ENCODE results near the gene NDRG3. TPM values are rescaled to one million over a fixed set of nuclear protein-coding genes. Genes with fewer than 3 reads are reported as not detected.
A peak's percentile ranks its signal among the peaks of the same experiment; 100 is the strongest.
"Not testable (repeated sequence)": the region's sequence is repeated elsewhere in the genome, so short reads cannot be mapped to it uniquely, and the experiment has no call there.

Gene NDRG3
- total RNA-seq, 1 experiment from 2014 or later: 9.9 TPM

DNA sequence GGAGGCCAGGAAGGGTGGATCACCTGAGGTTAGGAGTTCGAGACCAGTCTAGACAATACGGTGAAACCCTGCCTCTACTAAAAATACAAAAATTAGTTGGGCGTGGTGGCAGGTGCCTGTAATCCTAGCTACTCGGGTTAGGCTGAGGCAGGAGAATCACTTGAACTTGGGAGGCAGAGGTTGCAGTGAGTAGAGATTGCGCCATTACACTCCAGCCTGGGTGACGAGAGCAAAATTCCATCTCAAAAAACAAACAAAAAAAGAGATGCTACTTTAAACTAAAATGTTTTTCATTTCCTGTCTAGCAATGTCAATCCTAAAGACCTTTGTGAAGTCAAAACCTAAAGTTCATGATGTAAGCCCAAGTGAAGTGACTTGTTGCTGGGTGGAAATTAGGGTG lies 14.8 kb upstream of the NDRG3 start:
- DNase-seq (ENCODE audit: low read depth): no peak

DNA sequence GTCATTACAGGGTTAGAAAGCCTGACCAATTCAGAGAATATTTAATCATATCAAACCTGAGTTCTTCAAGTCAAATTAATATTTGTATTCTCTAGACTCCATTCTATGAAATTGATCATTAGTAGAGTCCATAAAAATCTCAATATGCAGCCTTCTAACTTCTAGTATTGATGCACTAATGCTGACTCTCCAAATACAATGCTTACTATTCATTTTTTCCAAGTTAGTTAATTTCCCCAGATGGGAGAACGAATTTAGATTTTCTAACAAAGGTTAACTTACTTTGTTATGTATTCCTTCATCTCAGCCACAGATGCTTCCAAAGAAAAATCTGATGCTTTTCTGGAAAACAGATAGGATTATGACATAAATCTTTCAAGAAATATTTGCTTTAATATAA lies 12.4 kb upstream of the NDRG3 start:
- no peak for DNase-seq (ENCODE audit: low read depth)

DNA sequence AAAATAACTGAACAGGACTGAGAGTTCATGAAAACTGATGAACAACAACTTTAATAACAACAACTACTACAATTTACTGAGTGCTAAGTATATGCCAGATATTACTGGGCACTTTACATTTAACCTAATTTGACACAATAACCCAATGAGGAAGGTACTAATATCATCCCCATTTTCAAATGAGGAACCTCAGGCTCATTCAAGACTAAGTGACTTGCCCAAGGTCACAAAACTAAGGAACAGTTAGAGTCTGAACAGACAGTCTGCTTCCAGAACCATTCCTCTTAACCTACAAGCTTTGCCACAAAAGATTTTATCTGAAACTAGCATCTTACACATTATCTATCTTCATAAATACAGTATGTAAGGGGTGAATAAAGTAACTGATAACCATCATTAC lies 10.6 kb upstream of the NDRG3 start:
- DNase-seq (ENCODE audit: low read depth): no peak

DNA sequence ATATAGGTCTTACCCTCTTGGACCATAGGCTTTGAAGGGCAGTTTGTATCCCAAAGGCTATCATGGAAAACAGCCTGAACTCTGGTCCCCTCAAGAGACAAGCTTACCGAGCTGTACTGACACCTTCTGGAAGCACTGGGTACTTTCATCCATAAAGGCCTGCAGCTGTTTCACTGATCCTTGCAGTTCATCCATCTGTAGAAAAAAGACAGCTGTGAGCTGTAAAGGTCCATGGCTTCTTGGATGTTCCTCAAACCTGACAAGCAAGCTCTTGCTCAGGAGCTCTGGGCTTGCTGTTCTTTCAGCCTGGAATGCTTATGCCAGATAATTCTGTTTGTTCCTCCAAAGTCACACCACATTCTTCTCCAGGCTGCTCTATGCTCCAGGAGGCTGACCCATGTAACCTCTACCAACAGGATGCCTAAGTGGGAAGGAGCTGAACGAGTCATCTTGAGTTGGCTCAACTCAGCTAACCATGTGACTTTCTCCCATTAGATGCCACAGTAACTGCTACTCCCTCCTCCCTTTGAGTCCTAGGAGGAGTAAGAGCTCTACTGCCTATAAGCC lies 8.8 kb upstream of the NDRG3 start:
- DNase-seq (ENCODE audit: low read depth): peak; percentile 50

DNA sequence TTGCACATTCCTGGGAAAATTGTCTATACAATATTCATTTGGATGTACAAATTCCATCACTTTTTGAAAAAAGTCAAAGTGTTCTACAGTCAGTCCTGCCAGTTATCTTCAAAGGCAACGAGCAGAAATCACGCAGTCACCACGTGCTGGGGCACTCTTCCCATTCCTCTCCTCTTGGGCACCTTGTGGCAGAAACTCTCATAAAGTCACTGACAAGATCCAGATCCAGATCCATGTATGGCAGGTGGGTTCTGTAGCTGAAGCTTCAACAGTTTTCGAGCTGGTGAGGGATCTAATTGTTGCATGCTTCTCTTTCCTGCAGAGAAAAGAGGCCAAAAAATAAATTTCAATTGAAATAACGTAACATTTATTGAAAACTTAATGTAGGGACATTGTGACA lies 6.7 kb upstream of the NDRG3 start:
- no peak for DNase-seq (ENCODE audit: low read depth)

DNA sequence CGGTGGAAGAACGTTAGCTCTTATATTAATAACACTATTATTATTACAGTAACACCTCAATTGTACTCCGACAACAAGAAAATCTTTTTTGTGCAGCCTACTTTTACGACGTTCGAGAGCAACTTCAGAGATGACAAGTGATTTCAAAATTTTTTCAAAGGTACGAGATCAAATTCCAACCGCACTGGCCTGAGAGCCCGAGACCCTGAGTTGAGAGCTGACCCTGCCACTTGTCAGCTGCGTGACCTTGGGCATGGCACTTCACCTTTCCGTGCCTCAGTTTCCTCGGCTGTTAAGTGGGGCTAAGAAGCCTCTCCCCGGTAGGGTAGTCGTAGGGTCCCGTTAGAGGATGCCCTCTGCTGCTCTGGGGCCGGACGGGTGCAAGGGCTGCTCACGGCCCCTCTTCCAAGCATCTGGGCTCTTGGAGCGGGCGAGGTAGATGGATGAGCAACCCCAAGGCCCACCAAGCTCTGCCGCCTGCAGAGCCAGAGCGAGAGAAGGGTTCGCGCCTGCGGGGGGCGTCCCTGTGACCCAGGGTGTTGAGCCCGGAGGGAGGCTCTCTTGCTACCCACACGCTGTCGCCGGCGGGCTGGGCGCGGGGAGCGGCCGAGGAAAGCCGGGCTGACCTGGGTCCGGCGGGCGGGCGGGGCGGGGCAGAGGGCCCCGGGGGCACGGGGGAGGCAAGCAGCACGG lies 510 bp downstream of the NDRG3 start:
- DNase-seq (ENCODE audit: low read depth): peak; percentile 33

DNA sequence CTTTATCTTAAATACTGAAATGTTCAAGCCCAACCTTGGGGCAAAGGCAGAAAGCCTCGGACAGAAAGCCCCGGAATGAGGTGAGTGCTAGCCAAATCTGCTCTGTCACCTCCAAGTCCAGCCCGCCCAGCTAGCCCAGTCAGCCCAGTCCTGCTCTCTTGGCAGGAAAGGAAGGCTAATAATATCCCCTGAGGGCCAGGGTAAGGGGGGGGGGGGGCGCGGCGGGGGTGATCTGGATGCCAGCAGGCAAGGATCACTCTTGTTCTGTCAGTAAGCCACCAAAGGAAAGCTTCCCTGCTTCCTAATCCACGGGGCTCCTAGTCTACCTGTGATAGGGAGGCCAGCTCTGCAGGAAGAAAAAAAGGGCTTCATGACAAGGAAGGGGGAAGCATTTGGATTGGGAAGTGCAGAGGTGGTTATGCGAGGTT lies 1.1 kb downstream of the NDRG3 start:
- peak; percentile 42 for DNase-seq (ENCODE audit: low read depth)

DNA sequence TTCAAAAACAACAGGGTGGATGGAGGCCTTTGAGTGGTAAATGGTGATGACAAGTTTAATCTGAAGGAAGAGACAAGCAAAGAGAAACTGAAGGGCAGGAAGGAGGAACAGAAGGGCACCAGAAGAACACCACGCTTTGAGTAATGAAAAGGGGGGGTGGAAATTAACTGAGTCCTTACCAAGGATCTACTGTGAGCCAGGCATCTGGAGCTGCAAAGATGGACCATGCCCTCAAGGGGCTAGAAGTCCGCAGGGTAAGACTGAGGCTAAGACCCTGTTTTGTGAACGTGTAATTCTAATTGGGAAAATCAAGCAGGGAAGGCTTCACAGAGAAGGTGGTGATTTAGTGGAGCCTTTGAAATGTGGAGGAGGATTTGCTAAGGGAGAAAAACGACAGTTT lies 1.6 kb downstream of the NDRG3 start:
- DNase-seq (ENCODE audit: low read depth): no peak

DNA sequence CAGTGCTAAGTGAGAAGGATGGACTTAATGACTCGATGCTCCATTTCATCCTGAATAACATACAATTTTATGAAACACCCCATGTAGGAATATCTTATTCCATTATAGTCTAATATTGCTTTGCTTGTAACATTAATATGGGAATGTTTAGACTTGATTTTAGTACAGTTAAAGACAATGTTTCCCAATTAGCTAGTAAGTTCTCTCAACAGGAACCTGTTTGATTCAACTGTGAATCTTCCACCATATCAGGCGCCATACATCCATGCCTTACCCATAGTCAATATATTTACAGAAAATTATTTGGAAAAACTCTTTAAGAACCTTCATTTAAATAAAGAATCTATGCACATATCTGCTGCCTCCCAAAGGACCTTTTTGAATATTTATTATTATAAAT lies 3.3 kb downstream of the NDRG3 start:
- no peak for DNase-seq (ENCODE audit: low read depth)

DNA sequence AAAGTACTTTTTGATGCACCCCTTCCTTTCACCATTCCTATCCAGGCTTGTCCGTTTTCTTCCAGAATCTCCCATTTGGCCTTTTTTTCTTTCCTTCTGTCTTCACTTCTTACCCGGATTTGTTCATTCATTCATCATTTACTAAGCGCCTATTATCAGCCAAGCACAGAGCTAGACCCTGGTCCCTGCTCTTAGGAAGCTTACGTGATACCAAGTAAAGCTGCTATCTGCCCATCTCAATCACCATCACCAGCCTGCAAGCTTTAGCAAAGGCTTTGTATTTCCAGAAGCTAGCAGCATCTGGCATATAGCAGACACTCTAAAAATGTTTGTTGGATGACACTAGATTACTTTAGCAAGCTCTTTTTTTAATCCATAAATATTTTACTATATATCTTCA lies 4.8 kb downstream of the NDRG3 start:
- no peak for DNase-seq (ENCODE audit: low read depth)

DNA sequence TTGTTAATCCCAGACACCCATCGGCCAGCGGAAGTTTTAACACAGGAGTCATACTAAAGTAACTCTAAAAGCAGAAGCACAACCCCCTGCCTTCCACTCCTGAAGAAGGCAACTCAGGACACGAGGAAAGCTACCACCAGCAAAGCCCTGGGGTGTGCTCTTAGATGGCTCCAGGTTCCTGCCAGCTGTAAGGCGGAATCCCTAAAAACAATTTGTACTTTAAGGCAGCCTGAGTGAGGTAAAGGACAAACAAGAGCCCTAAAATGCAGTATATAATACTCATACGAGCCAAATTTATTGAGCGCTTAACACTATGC lies 8.7 kb downstream of the NDRG3 start:
- no peak for DNase-seq (ENCODE audit: low read depth)

DNA sequence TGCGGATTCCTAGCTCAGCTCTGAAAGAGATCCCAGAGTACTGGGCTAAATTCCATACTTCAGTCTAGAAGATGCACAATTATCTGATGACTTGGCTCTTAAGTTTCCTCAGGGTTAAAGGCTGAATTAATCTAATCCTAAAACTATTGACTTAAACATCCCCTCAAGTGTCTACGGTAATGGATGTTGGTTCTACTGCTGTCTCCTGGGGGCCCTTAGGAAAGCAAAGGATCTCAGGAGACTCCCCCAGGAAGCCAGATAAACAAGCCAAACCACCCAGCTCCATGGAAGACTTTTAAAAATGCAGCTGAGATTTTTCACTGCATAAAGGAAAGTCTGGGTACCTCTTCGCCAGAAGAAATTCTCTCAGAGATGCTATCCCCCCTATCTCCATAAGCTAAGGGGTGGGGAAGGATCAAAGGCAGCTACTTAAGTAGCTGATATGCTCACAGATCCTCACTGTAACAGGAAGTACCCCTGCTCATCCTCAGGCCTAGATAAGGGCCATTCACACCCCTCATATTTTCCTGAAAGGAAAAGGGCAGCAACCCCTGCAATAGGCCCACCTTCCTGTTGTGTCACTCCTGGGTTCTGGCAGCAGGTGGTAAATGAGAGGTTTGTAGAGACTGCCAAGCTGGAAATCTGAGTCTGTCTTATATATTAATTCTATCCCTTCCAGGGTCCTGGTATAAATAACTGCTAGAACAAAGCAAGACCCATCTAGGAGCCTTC lies 9.3 kb downstream of the NDRG3 start:
- DNase-seq (ENCODE audit: low read depth): no peak

DNA sequence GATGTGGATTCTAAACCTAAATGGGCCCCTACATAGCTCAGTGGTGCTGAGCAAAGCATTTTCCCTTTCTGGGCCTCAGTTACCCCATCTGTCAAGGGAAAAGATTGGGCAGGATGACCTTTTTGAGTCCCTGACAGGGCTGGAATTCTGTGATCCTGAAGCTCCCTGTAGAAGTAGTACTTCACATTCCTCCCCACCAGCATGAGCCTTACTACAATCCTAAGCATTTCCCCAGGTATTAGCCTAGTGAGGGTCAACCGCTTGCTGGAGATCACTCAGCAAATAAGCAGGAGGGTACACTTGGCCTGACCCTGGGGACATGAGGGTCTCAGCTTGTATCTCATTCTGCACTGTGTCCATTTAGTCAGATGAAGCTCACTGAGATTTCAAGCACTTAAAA lies 13.4 kb downstream of the NDRG3 start:
- DNase-seq (ENCODE audit: low read depth): no peak

DNA sequence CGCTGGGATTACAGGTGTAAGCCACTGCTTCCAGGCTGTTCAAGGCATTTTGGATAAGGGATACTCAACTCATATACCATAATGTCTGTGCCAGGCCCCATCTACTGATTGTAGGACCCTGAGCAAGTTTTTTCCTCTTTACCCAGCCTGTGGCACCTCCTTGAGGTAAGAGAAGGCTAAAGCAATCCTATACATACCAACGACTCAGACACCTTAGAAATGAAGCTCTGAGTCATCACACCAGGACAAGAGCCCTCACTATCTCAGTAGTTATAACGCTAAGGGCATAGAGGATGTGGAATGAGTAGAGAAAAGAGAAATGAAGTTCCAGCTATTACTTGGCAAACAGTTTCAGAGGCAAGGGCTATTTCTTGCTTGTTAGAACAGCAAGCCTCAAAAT lies 16.9 kb downstream of the NDRG3 start:
- DNase-seq (ENCODE audit: low read depth): peak; percentile 26

DNA sequence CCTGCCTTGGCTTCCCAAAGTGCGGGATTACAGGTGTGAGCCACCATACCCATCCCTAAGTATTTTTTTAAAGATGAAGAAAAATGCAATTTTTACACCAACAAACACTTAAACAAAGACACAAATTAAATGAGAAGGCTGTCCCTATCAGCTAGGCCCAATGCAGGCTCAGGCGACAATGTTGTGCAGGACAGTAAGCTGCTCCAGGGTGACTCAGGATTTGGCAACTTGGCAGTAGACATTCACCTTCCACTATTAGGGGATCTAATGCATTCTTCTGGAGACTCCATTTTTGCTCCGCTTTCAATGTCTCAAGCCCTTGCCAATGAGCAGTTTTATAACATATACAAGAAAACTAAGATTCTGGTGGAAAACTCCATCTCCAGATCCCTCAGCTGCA lies 19.7 kb downstream of the NDRG3 start:
- no peak for DNase-seq (ENCODE audit: low read depth)

DNA sequence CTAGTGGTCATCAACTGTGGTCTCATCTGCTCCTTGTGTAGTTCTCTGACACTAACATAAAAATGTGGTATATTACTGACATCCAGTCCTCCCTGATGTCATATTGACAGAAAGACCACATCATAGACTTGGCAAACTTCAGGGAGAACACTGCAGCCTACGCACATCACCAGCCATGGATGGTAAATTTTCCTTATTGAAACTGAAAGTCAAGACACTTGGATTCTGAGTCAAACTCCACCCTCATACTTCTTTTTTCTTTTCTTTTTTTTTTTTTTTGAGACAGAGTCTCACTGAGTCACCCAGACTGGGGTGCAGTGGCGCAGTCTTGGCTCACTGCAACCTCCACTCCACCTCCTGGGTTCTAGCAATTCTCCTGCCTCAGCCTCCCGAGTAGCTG lies 25.4 kb downstream of the NDRG3 start:
- DNase-seq (ENCODE audit: low read depth): no peak

DNA sequence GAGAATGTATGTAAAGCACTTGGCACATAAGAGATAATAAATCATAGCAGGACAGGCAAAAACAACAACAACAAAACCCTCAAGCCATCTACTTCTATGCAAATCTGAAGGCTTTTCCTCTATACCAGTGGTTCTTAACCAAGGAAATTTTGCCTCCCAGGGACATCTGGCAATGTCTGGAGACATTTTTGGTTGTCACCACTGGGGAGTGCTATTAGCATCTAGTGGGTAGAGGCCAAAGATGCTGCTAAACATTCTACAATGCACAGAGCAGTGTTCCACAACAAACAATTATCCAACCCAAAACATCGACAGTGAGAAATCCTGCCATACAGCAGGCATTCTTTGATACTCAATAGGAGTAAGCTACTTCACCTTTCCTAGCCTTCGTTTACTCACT lies 28.2 kb downstream of the NDRG3 start:
- no peak for DNase-seq (ENCODE audit: low read depth)

DNA sequence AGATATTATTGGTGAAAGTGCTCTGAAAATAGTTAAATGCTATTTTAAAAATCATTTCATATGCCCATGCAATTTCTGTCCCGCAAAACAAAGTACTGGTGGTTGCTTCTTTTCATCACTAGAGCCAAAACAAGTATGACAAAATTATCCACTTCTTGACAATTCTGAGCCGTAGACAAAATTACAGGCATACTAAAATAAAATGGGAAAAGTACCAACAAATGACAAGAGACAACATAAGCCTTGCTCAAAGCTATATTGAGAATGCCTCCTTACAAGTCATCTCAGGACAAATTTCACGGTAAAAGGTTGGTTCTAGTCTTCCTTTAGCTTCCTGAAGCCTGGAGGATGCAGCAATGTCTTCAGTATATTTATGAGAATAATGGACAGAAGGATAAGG lies 28.9 kb downstream of the NDRG3 start:
- DNase-seq (ENCODE audit: low read depth): no peak

DNA sequence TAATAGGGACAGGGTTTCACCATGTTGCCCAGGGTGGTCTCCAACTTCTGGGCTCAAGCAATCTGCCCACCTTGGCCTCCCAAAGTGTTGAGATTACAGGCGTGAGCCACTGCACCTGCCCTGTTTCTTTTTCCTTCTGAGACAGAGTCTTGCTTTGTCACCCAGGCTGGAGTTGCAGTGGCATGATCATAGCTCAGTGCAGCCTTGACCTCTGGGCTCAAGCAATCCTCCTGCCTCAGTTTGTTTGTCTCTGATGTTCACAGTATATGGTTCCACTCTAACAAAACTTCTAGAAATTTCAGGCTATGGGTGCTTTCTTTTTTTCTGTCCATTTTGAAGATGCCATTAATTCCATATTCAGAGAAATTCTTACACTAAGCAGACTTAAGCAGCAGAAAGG lies 33.1 kb downstream of the NDRG3 start:
- DNase-seq (ENCODE audit: low read depth): no peak

DNA sequence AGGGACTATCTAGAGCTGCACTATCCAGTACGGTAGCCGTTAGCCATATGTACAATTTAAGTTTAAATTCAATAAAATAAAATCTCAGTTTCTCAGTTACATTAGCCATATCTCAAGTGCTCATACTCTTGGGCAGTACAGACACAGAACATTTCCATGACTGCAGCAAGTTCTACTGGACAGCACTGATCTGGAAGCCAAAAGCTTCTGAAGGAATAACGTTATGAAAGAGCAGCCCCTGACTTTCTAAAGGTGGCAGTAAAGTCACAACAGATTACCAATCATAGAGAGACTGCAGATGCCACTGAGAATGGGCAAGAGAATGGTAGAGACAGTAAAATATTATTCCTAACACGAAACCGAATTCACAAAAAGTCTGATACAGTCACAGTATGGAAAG lies 36.8 kb downstream of the NDRG3 start:
- no peak for DNase-seq (ENCODE audit: low read depth)

DNA sequence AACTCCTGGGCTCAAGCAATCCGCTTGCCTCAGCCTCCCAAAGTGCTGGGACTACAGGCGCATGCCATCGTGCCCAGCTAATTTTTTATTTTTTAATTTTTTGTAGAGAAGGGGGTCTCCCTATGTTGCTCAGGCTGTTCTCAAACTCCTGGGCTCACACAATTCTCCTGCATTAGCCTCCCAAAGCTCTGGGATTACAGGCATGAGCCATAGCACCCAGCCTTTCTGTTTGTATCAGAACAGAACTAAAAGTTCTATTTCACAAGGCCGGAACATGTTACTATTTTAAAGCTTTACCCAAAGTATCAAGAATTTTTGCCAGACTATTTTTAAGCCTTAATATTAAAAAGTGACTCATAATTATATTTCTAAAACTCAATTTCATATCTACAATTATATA lies 42.4 kb downstream of the NDRG3 start:
- DNase-seq (ENCODE audit: low read depth): no peak

DNA sequence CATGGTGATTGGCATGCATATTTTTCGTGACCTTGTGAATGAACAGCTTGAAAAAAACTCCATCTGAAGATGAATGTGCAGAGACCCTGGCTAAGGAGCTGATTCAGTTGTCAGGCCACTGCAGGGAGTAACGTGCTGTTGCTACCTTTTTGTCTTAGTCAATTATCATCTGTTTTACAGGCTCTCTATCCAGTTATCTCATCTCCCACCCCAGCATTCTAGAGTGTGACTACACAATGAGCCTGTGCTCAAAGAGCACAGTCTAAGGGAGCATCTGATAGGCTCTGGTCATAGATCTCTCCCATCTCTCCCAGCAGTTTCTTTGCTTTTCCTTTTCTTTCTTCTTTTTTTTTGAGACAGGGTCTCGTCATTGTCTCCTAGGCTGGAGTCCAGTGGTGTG lies 45.5 kb downstream of the NDRG3 start:
- DNase-seq (ENCODE audit: low read depth): no peak

DNA sequence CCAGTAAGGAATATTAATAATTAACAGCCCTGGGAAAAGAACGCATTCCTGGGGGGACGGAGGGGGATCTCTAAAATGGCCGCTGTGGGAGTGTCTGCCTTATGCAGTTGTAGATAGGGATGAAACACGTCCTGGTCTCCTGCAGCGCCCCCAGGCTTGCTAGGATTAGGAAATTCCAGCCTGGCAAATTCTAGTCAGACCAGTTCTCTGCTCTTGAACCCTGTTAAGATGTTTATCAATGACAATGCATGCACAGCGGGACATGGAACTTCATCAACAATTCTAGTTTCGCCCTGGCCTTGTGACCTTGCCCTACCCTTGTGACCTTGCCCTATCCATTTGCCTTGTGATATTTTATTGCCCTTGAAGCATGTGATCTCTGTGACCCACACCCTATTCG lies 50.4 kb downstream of the NDRG3 start:
- not testable (repeated sequence) for DNase-seq (ENCODE audit: low read depth)

DNA sequence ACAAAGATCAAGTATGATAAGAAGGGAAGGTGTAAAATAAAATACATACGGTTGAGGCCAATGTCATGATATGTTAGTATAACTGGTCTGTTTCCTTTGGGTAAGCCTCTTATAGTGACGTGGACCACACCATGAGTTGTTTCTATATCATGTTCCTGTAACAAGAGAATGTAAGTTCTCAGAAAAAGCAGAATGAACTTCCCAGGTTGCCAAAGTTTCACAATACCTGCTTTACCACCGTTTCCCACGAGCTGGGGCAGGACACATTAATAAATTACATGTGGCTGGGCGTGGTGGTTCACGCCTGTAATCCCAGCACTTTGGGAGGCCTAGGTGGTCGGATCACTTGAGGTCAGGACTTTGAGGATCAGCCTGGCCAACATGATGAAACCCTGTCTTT lies 57.3 kb downstream of the NDRG3 start:
- no peak for DNase-seq (ENCODE audit: low read depth)

Data from Daoy (cell line).